ENCODE data around the gene B4GALNT3.

The B4GALNT3 gene

DNA sequence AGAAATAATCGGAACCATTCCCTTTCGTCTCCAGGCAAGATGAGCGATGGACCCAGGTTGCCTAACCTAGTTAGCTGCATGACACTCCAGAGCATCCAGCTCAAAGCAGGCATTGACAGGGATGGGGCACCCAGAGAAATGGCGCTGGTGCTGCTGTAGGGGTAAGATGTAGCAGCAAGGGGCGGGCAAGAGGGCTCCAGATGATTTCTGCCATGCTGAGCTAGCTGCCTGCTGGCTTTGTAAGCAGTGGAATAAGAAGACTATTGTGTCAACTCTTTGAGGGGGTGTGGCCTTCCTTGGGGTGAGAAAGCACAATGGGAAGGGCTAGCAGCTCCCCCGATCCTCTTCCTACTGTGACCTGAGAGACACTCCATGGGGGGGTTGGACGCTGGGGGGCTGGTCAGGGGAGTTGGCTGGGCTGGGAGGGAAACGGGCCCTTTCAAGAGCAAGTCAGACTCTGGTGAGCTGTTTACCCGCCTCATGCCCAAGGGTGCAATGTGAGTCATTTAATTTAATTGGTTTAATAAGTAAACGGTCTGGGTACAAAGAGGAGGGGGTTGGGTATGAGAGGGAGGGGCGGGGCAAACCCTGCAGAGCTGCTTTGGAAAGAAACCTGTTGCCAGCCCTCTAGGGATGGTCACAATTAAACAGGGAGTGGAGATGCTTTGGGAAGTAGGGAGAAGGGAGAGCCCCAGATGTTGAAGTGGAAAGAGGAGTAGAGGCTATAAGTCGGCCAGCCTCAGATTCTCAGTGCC, 50.5 kb downstream of the B4GALNT3 start:
- no peak for DNase-seq

DNA sequence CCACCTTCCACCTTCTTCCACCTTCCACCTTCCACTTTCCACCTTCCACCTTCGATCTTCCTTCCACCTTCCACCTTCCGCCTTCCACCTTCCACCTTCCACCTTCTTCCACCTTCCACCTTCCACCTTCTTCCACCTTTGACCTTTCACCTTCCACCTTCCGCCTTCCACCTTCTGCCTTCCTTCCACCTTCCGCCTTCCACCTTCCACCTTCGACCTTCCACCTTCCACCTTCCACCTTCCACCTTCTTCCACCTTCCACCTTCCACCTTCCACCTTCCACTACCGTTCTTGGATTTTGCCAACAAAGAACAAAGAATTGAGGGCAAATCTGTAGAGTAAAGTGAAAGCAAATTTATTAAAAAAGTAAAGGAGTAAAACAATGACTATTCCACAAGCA, 53.2 kb downstream of the B4GALNT3 start:
- no peak for DNase-seq

DNA sequence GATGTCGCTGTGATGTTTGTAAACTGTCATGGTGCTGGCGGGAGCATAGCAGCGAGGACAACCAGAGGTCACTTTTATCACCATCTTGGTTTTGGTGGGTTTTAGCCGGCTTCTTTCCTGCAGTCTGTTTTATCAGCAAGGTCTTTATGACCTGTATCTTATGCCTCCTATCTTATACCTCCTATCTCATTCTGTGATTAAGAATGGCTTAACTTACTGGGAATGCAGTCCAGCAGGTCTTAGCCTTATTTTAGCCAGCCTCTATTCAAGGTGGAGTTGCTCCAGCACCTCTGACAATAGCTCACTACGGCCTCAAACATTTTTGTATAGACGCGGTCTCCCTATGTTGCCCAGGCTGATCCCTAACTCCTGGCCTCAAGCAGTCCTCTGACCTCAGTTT, 53.7 kb downstream of the B4GALNT3 start:
- DNase-seq = no peak

DNA sequence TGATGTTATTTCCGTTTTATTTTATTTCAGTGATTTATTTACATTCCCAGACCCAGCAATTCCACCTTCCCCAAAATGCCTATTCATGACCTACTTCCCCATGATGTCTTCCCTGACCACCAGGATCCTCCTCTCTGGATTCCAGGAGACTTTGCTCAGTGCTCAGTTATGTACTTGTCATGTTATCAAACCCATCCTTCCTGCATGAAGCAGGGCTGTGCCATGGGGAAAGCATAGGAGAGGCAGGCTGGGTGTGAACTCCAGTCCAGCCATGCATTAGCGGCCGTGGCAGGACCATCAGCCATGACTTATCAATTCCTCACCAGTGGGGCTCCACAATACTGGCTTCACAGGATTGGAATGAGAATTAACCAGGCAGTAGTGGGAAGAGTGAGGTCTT, 57.8 kb downstream of the B4GALNT3 start:
- DNase-seq = no peak

DNA sequence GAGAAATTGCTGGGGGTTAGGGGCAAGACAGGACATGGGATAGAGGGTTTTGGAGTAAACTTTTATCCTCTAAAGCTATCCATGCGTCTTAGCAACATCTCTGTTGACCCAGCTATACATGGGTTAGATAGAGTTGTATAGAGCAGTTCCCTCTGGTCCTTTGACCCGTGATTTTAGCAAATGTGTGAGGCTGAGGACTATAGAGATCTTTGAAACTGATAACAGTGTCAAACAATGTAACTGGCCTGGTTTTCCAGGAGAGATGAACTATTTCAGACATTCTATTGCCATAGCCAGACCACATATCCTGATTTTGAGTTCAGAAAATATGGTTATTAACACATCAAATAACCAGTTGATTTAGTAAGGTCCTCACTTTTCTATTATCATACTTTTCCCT, 60.4 kb downstream of the B4GALNT3 start:
- DNase-seq = no peak

DNA sequence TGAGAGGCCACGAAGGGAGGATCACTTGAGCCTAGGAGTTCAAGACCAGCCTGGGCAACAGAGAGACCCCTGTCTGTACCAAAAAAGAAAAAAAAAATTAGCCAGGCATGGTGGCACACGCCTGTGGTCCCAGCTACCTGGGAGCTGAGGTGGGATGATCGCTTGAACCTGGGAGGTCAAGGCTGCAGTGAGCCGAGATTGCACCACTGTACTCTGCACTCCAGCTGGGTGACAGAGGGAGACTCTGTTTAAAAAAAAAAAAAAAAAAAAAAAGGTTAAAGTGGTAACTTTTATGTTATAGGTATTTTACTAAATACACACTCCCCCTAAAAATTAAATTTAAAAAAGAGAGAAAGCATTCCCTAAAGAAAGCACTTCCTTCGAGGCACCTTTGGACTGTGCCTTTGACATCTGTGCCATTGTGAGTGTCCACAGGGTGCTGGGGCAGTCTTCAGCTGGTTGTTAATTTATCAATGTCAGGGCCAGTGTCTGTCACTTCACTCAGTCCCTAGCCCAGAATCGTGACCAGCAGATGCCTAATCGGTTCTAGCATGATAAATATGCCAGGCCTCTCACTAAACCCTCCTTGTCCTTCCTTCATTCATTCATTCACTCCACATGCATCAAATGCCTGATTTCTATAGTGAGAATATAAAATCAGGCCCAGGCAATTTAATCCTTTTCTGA, 63.1 kb downstream of the B4GALNT3 start:
- DNase-seq = no peak

DNA sequence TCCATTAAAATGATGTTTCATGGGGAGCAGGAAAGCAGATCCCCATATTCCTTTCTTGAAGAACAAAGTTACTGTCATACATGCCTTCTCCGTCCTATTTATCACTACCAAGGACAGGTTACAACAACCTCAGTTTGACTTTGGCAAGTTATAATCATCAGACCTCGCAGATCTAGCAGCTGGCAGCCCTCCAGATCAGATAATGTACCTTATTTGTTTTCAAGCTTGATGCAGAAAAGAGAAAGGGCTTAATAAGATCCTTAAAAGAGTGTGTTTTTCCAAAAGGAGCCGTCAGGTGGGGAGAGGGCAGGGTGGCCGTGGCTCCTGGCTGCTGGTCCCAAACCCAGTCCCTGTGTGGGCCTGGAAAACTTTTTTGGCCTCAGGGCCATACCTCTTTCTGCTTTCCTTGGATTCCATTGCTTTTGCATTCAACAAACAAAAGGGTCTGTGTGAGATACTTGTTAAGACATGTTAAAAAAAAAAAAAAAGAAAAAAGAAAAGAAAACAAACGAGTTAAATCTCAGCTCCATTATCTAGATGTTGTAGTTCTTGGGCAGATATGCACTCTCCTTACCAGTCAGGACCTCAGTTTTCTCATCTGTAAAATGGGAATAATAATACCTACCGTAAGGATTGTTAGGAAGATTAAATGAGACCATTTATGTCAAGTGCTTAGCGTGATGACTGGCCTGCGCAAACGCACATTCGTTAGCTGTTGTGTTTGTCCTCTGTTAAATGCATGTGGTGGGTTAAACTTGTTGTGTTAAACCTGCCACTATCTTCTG, 64.6 kb downstream of the B4GALNT3 start:
- no peak for DNase-seq

DNA sequence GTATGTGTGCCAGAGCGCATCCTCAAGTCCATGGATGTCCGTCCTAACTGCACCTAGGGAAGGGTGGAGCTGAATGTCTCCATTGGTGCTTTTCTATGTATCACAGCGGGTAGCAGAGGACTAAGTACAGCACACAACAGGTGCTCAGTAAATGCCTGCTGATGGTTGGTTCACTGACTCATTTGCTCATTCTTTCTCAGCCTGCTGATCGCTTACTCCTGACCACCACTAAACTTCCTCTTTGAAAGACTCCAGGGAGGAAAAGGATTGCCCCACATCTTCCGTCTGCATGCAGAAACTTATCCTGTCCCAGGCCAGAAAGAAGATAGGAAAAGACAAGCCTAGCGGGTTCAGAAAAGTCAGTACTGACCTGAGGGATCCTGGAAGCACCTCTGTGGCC, 66.3 kb downstream of the B4GALNT3 start:
- DNase-seq = no peak

DNA sequence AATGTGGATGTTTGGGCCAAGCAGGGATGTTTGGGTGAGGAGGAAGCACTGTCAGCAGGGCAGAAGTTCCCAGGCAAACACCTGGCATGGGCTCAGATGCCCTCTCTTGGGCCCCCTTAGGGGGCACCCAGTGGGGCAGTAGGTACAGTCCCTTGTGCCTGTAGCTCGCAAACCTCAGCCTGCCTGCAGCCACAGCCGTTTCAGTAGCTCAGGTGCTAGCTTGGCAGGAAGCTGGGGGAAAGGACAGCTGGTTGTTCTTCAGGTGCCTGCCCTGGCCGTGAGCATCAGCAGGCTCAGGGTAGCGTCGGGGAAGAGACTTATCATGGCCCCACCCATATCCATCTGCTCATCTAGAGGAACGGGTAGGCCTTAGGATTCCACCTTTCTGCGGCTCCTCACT, 67.5 kb downstream of the B4GALNT3 start:
- no peak for DNase-seq

DNA sequence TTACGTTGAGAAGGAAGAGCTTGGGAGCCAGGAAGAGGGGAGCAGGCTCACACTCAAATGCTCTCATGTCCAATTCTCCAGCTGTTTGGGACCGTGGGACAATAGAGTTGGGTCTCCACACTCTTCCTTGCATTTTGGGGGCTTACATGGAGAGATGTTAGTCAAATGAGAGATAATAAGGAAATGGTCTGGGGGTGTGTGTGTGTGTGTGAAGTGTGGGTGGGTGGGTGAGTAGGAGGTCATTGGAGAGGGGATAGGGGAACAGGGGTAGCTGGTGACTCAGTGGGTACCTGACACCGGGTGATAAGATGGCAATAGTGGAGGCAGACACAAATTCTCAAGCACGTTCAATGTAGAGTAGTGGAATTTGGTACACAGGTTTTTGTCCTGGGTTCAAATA, 68.0 kb downstream of the B4GALNT3 start:
- DNase-seq = no peak

DNA sequence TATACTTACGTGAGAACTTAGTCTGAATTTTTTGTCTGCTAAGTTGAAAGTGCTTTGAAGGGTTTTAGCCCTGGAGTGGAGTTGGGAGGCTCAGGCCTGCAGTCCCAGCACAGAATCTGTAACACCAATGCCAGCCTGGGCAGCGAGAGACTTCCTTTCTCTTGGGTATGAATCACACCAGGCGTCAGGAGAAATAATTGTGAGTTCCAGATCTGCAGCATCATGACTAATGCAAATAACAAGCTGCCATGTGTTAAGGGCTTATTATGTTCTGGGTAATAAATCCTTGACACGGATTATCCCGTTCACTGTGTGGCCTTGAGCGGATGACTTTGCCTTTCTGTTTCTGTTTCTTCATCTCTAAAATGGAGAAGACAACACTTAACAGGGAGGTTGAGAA, 70.6 kb downstream of the B4GALNT3 start:
- DNase-seq = no peak

DNA sequence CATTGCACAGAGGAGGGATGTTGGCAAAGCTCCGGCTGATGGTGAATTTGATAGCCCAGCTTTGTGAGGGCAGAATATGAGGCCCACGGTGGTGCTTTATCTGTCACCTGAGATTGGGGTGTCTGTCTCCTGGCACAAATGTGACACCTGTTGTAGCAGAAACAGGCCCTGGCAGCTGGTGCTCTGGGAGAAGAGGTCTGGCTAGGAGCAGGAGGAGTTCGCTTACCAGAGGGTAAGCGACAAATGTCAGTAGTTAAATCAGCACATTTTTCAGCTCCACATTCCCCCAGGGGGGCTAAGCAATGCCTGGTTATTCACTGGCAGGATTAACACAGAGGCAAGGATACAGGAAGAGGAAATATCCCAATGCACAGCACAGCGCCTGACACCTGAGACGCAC, 71.1 kb downstream of the B4GALNT3 start:
- DNase-seq = no peak

DNA sequence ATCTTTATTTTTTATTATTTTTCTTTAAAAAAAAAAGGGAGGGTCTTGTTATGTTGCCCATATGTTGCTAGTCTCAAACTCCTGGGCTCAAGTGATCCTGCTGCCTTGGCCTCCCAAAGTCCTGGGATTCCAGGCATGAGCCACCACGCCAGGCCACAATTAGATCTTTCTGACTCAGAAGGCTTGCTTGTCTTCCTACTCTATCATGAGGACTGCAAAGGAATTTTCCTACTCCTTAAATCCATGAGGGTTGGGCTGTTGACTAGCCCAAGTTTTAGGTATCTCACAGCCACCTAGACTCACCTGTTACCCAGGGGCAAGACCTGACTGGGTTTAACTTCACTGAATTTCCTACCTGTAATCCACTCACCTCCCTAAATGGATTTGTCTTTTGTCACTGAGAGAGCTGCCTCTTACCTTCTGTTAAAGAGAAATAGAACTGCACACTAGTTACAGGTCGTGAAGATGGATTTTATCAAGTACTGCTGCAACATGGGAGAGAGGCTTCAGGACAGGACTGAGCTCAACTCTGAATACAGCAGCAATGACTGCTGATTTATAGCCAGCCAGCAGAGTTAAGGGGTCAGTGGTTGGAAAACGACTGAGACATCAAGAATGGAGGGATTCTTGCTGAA, 72.3 kb downstream of the B4GALNT3 start:
- DNase-seq = no peak

DNA sequence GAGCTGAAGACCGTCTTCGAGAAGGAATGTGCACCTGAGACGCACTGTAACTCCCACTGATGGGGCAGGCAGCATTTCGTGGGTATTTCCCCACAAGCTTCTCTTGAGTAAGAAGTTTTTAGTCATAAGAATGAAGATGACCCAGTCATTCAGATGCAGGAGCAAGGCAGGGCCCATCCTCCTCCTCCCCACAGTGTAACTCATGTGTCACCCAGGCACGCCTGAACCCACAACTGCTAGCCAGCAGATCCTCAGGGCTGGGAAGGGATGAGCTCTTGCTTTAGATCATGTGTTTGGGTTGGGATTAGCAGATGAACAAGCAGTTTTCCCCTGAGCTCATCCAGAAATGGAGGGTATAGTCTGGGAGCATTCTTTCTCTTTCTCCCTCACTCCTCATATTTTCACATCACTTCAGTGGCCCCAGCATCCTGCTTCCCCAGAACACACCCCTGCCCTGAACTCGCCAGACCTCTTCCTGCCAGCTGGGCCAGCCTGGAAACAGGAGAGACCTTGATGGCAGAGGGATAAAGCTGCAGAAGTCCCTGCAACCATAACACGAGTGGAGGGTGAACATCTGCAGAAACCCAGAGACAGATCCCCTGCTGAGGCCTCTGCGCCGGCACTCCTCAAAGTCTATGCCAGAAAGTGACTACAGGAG, 73.3 kb downstream of the B4GALNT3 start:
- DNase-seq = no peak

DNA sequence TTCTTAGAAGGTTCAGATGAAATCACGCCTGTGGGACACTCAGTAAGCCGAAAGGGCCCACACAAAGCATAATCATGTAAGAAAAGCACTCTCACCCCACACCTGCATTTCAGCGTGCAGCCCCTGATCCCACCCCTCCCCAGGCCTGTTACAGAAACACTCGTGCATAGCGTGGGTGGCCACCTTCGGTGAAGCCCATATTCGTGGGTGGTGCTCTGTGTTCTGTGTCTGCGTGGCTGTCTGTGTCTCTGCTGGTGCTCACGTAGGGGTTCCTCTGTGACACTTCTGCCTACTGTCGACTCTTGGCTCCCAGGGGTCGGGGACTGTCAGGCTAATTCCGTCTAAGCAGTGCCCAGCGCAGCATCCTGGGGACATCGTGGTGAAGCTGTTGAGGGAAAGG, 74.0 kb downstream of the B4GALNT3 start:
- no peak for DNase-seq

DNA sequence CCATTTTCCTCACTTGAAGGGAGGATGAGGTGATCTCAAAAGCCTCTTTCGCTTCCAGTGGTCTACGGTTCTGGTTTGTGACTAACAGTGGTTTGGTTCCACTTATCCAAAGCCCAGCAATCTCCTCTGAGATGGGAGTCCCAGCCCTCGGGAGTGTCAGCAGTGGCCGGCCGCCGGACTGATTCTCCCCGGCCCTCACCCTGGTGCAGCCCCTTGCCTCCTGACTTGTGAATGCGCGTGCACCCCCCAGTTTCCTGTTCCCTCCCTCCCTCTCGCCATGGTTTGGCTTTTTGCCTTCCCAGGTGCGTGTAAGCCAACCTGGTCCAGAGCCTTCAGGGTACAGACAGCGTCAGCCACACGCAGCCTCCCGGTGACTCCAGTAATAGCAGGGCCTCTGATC, 74.5 kb downstream of the B4GALNT3 start:
- DNase-seq = no peak

DNA sequence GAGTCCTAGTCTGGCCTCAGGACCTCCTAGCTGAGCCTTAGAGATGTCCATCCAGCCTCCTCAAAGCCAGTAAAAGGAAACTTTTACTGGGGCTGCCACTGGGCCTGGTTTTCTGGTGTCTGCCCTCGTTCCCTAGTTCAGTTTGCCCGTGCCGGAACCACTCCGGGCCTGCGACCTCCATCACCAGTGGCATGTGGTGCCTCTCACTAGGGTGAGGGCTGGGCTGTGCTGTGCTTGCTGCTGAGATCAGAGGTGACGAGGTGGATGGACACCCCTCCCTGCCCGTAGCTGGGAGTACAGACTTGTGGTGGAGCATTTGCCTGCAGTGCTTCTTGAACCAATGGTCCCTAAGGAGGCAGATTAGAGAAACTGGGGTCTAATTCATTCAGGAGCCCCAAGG, 75.7 kb downstream of the B4GALNT3 start:
- no peak for DNase-seq

DNA sequence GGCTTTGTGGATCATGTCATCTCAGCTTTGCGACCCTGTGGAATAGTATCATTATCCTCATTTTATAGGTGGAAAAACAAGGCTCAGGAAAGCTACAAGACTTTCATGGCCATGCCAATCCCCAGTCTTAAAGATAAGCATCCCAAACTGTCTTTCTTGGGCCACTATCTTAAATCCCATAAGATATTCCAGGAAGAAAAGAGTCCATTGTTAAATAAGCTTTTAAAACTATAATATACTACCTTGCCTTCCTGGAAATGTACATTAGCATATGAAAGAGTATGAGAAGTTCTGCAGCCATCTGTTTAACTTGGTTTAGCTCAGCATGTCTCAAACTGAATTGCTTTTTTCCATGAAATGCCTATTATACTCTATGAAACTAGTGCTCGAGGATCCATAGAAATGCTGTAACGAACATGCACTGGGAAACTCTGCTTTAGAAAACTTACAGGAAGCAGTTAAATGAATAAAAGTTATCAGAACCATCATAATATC, 77.1 kb downstream of the B4GALNT3 start:
- DNase-seq = no peak

DNA sequence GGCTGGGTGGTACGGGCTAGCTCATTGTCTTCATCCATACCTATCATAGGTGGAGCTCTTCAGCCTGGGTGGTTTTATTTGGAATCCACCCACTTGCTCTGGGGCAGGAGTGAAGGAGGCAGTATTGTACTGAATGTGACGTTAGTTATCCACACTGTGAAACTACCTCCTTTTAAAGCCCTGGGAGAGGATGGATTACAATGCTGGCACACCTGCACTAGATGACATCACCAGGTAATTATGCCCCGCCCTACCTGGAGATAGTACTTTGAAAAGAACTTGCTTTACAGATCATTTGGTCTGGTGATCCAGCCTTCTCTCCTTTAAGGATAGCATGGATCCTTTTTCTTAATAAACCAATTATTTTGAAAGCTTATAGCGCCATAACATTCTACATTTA, 78.0 kb downstream of the B4GALNT3 start:
- DNase-seq = no peak

DNA sequence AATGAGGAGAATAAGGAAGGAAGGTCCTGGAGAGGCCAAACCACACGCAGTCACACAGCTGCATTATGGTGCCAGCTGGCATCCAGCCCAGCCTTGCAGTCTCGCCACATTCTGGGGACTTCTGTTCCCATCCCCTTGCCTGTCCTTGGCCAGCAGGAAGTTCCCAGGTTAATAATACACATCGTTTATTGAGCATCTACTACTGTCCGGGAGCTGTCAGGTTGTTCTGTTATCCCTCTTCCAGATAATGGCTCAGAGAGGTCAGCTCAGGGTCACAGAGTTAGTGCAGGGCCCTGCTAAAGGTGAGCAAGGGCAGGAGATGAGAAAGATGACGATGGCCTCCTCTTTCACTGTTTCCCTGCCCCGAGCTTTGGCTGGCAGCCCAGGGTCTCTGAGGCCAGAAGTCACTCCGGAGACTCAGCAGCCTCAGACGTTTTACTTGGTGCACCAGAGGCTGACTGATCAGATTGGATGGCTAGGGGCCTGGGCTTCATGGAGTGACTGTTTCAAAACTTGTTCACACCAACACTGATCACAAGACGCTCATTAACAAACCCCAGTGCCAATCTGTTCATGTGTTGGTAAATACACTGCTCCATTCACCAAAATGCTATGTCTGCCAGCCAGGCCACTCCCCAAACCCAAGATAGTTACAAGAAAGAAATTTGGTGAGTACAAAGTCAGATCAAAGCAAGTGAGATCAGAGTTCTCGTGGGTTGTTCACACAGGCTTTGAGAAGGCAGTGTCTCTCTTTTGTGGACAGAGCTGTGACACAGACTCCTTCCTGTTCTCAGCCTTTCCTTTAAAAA, 79.2 kb downstream of the B4GALNT3 start:
- DNase-seq = no peak

DNA sequence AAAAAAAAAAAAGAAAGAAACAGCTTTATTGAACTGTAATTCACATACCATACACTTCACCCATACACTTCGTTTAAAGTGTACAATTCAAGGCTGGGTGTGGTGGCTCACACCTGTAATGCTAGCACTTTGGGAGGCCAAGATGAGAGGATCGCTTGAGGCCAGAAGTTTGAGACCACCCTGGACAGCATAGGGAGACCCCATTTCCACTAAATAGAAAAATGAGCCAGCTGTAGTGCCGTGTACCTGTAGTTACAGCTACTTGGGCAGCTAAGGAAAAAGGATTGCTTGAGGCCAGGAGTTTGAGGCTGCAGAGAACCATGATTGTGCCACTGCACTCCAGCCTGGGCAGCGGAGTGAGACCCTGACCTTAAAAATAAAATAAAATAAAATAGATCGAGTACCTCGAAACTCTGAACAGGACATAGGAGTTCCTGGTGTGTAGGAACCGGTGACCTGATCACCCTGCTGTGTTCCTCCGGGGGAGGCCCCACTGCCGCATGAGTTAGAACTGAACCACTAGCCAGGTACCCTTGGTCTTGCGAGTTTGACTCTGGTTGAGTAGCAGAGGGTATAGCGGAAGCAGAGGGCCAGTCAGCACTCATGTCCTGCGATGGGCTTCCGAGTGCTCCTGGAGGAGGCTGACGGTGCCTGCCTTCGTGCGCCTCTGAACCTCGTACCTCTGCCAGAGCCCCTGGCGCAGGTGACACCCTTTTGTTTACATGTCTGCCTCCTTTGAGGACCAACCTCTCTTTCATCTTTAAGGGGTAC, 80.0 kb downstream of the B4GALNT3 start:
- DNase-seq = no peak

Data from activated CD4-positive, alpha-beta T cell treated with anti-CD3 and anti-CD28 coated beads, Interleukin-2, amount 50 U/mL, for 16 hours (primary cell).